ENCODE results near the gene THSD7B.

THSD7B gene

DNA sequence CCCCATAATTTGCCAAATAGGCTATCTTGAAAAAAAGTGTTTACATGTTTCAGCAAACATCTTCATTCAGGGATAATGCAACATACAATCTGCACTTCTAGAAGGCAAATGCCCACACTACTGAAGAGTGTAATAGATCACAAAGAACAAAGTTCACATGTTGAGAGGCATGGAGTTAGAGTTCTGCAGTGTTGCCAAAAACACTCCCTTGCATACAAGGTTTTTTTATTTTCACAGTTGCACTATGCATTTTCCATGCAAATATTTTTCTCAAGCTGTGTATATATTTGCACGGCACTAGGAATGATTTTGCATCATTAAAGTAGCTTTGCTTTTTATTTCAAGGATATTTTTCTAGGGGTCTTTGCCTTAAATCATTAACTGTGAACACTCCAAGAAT lies 409.9 kb downstream of the THSD7B start:
- Mint-ChIP-seq H3K9me3 (no peaks in the 10 kb centered on the region), H3K36me3 (ENCODE audit: low read depth) (no peaks in the 10 kb centered on the region), H3K4me3 (no peak overlapping the region), H3K4me1 (peaks cover 12% of the 10 kb centered on the region), H3K27ac (no peak overlapping the region), H3K27me3 (ENCODE audit: low read depth, poor library complexity) (no peaks in the 10 kb centered on the region)
- no peak for DNase-seq
- TF ChIP-seq, protein P1, sequence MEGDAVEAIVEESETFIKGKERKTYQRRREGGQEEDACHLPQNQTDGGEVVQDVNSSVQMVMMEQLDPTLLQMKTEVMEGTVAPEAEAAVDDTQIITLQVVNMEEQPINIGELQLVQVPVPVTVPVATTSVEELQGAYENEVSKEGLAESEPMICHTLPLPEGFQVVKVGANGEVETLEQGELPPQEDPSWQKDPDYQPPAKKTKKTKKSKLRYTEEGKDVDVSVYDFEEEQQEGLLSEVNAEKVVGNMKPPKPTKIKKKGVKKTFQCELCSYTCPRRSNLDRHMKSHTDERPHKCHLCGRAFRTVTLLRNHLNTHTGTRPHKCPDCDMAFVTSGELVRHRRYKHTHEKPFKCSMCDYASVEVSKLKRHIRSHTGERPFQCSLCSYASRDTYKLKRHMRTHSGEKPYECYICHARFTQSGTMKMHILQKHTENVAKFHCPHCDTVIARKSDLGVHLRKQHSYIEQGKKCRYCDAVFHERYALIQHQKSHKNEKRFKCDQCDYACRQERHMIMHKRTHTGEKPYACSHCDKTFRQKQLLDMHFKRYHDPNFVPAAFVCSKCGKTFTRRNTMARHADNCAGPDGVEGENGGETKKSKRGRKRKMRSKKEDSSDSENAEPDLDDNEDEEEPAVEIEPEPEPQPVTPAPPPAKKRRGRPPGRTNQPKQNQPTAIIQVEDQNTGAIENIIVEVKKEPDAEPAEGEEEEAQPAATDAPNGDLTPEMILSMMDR (IDR thresholded peaks at IDR 0.05) = no peak

GRCh38 chr2:137178951-137179377 lies 413.6 kb downstream of the THSD7B start:
- Mint-ChIP-seq H3K36me3 (ENCODE audit: low read depth) (no peaks in the 10 kb centered on the region), H3K9me3 (no peaks in the 10 kb centered on the region), H3K4me3 (no peak overlapping the region), H3K27me3 (ENCODE audit: low read depth, poor library complexity) (no peaks in the 10 kb centered on the region), H3K4me1 (no peaks in the 10 kb centered on the region), H3K27ac (no peak overlapping the region)
- no peak for DNase-seq
- TF ChIP-seq, protein P1 (IDR thresholded peaks at IDR 0.05) = no peak

DNA sequence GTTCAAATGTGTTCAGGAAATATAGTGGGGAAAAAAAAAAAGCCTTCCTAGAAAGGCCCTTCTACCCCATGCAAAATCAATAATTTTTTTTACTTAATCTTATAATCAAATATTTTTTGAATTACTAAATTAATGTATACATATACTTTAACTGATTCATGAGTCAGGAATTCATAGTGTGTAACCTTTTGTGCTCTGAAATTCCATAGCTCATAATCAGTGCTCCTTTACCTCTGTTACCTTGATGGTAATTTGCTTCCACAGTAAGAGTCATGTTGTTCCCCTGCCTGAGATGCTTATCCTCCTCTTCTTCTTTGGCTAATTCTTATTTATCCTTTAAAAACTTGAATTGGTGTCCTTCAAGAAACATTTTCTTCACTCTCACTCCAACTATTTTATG lies 414.2 kb downstream of the THSD7B start:
- TF ChIP-seq, protein P1 (IDR thresholded peaks at IDR 0.05) = no peak
- Mint-ChIP-seq H3K9me3 (no peaks in the 10 kb centered on the region), H3K27ac (no peak overlapping the region), H3K4me1 (no peaks in the 10 kb centered on the region), H3K27me3 (ENCODE audit: low read depth, poor library complexity) (no peaks in the 10 kb centered on the region), H3K4me3 (no peak overlapping the region), H3K36me3 (ENCODE audit: low read depth) (no peaks in the 10 kb centered on the region)
- no peak for DNase-seq

- H3K4me3 Mint-ChIP-seq = no peak overlapping the region
- no peak overlapping the region for H3K27ac Mint-ChIP-seq
- no peaks in the 10 kb centered on the region for H3K27me3 Mint-ChIP-seq (ENCODE audit: low read depth, poor library complexity)
- H3K9me3 Mint-ChIP-seq = no peaks in the 10 kb centered on the region
- no peaks in the 10 kb centered on the region for H3K4me1 Mint-ChIP-seq
- TF ChIP-seq, protein P1 (IDR thresholded peaks at IDR 0.05) = no peak
- no peaks in the 10 kb centered on the region for H3K36me3 Mint-ChIP-seq (ENCODE audit: low read depth)
- no peak for DNase-seq
These were observed 414.7 kb downstream of the THSD7B start for GRCh38 chr2:137180012-137180411.

DNA sequence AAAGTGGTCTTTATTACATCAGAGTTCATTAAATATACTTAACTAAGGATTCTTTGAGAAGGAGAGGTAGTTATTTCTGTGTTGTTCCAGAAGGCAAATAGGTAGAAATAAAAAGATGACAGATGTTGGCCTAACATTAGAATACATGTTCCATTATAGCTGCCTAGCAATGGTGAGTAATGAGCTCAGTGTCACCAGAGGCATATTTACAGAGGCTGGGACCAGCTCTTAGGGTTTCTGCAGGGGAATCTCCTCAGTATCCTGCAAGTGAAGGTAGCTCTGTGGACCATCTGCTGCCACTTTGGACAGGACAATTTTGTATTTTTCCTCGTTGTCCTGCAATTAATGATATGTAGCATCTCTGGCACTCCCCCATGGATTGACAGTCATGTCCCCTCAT lies 416.0 kb downstream of the THSD7B start:
- Mint-ChIP-seq H3K9me3 (peaks cover 4% of the 10 kb centered on the region), H3K27ac (no peak overlapping the region), H3K4me3 (no peak overlapping the region), H3K4me1 (peaks cover 6% of the 10 kb centered on the region), H3K36me3 (ENCODE audit: low read depth) (no peaks in the 10 kb centered on the region), H3K27me3 (ENCODE audit: low read depth, poor library complexity) (no peaks in the 10 kb centered on the region)
- DNase-seq = no peak
- TF ChIP-seq, protein P1 (IDR thresholded peaks at IDR 0.05) = no peak

DNA sequence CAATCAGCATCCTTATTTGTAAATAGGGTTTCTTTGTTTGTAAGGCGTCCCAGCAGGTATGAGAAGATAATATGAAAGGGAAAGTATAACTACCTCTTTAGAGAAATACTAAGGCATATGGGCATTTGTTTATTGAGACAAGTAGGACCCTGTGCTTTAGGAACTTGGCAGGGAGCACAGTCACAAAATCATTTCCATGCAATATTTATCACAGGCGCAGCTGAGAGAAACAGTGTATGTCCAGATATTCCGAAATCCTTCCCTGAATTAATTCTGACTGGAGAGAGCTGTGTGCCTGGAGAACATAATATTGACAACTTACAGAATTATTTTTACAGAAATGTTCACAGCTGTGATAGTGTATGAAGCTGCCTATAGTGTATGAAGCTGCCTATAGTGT lies 416.7 kb downstream of the THSD7B start:
- TF ChIP-seq, protein P1 (IDR thresholded peaks at IDR 0.05) = no peak
- Mint-ChIP-seq H3K27me3 (ENCODE audit: low read depth, poor library complexity) (no peaks in the 10 kb centered on the region), H3K4me1 (peaks cover 6% of the 10 kb centered on the region), H3K4me3 (no peak overlapping the region), H3K27ac (no peak overlapping the region), H3K9me3 (peaks cover 4% of the 10 kb centered on the region), H3K36me3 (ENCODE audit: low read depth) (no peaks in the 10 kb centered on the region)
- no peak for DNase-seq

Measured in nephron progenitor cell (in vitro differentiated cells).